Measurements from ENCODE around the gene C16orf92. TPM values are rescaled to one million over a fixed set of nuclear protein-coding genes. Genes with fewer than 3 reads are reported as not detected.
A peak's percentile ranks its signal among the peaks of the same experiment; 100 is the strongest.
"Not testable (repeated sequence)": the region's sequence is repeated elsewhere in the genome, so short reads cannot be mapped to it uniquely, and the experiment has no call there.

Gene C16orf92
- polyA plus RNA-seq, 12 donors, result not detected

DNA sequence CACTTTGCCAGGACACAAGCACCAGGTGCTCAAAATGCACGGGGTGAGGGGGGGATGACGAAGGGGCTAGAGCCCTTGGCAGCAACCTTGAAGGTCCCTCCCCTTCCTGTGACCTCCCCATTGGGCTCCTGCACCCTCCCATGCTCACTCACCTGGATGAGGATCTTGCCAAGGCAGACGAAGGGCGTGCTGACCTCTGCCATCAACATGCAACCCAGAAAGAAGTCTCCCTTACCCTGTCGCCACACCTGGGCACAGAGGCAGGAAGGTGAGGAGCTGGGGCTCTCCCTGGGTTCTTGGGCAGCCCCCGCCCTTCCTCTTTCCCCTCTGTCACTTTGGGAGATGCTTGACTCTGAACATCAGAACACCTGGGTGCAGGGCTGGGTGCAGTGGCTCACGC, 2.6 kb downstream of the C16orf92 start:
- no peak for DNase-seq

DNA sequence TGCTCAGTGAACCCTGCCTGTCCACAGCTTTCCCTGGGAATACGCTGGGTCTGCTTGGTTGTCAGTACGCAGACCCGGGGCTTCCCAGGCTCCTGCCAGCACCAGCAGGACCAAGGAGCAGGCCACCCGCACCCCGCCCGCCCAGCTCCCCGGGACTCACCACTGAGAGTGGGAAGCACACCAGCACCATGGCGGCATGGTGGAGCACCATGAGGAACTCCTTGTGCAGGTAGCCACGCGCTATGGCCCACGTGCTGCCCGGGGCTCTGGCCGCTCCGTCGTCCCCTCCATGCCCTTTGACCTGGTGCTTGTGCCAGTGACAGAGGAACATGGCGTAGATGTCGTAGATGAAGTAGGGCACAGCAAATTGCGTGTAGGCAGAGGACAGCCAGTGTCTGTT, 3.5 kb downstream of the C16orf92 start:
- DNase-seq, result no peak

DNA sequence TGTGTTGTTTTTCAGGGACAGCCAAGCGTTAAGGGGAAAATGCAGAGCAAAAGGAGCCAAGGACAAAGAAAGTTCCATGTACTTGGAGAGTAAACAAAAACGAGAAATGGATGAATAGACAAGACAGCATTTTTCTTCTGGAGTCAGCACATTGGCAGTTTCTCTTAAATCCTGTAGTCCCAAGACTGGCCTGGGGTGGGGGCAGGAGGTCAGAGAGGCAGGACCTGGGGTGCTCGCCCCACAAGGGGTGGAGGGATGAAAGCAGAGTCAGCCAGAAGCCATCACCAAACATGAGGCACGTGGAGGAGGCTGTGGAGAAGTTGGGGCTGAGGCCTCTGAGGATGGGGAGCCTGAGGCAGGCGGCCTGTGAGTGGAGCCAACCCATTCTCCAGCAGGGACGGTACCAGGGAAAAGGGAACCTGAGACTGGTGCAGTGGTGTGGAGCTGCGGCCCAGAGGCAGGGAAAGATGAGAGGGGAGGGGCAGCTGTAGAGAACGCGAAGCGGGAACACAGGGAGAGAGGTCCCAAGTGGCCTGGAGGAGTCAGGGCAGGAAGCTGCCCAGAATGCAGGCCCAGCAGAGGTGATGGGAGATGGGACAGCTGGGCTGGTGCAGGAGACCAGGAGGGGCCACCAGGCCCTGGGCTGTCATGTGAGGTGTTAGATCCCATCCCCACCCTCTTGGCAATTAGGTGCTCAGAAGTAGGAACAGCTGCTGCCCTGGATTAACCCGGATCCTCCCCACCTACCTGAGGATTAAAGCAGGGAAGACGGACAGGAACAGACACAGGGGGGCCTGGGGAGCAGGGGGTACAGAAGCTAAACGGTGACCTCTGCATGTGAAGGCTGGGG, 4.8 kb downstream of the C16orf92 start:
- no peak for DNase-seq

DNA sequence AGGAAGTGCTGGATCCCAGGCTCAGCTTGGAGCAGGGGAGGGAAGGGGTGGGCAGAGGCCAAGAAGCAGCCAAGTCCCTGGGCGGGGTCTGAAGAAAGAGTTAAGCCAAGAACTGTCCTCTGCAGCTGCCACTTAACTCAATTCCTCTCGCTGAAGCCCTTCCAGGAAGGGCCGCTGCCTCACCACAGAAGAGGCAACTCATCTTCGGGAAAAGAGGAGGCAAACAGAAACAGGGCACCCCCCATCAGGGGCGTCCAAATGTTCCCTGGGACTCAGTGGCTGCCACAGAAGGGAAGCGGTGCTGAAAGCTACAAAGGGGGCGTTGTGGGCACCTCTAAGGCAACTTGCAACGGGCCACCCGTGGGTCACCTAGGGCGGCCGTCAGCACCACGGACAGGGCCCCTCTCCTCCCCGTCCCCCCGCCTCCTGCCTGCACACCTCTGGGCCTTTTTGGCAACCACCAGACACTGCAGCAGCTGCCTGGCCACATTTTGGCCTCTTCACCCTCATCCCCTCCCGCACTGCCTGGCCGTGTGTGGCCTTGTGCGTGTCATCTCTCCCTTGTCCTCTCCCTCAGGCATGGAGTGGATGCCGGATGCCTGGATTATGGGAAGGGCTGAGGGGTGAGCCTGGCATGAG, 5.6 kb downstream of the C16orf92 start:
- DNase-seq, result peak; percentile 35

DNA sequence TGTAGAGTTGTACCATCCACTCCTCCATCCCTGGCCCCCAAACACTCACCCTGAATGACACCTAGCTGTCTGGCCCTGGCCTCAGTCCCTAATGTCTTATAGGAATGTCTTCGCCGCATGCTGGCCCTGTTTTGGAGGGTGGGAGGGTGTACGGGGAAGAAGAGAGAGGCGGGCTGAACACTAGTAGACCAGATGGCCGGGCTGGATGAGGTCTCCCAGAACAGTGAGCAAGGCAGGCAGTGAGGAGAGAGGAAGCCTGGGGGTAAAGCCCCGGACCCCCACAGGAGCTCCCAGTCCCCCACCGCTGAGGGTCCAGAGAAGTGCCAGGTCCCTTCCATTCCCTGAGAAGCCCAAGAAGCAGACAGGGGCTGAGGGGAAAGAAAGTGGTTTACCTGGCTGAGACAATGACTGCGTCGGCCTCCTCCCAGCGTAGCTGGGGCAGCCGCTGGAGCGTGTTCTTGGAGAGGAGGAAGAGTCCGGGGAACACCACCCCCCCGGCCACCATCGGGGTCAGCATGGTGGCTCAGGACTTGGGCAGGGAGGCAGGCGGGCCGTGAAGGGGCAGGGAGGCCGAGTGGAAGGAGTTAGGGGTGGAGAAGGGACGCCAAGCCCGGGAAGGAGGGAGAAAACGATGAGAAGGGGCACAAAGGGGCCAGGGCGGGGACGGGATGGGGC, 7.2 kb downstream of the C16orf92 start:
- no peak for DNase-seq

DNA sequence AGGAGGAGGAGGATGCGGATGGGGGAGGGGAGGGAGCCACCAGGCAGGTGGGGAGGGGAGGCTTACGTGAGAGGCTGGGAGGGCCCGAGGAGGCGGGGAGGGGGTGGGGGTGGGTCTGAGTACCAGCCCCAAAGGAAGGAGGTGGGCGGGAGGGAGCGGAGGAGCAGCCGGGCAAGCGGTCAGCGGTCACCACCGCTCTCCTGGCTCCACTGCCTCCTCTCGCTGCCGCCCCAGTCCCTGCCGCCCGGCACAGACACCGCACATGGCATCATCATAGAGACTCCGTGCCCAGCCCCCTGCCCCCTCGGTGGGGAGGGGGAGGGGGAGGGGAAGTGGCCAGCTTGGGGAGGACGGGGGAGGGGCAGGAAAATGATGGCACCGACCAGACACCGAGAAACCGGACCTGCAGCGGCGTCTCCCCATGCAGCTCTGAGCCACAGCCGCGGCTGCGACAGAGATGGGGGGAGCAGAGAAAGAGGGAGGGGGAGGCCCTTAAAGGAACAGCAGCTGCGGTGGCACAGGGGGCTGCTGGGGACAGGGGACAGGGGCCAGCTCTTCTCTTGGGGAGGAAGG, 7.9 kb downstream of the C16orf92 start, which contains the start of gene TLCD3B:
TSS of gene TLCD3B (minus strand) at position 431 of the 573 bp plus-strand sequence. CDS start 744 bp downstream, outside the sequence.
- DNase-seq, result no peak

DNA sequence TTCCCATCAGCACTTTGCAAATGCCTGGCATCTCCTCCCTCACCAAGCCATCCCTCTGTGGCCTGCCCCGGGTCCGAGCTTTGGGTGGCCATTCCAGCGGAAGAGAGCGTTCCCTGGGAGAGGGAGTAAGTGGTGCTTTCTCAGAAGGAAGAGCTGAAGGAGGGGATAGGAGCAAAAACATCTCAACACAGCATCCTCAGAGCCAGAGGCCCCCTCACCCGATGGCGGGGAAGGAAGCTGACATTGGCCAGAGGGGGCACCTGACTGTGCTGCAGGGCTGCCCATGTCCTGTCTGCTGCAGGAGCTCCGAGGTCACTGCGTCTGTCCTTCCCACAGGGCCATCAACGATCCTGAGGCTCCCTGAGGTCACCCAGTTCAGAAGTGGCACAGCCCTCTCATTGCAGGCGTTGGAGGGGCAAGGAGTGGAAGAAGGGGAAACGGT, 8.5 kb downstream of the C16orf92 start:
- no peak for DNase-seq

DNA sequence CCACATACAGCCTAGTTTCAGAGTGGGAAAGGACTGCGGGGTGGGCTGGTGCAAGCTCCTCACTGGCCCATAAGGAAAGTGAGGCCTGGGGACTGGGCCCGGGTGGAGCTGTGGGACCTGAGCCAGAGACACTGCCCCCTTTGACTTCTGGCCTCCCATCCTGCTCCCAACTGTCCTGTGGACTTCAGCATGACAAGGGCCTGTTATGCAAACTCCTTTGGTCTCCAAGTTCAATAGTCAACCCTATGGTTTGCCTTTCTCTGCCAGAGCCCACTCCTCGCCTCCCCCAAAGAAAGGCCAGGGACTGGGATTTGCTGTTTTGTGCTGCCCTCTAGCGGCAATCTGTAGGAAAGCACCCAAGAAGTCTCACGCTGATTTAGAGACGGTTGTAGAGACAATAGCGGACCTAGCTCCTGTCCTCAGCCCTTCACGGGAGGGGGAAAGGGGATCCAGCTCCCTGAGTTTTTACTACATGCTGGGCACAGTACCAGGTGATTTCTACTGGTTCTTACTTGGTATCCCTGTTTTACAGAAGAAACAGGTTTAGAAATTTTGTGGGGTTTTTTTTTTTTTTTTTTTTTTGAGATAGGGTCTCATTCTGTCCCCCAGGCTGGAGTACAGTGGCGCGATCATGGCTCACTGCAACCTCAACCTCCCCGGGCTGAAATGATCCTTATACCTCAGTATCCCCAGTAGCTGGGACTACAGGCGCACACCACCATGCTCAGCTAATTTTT, 9.3 kb downstream of the C16orf92 start:
- DNase-seq, result peak; percentile 38

DNA sequence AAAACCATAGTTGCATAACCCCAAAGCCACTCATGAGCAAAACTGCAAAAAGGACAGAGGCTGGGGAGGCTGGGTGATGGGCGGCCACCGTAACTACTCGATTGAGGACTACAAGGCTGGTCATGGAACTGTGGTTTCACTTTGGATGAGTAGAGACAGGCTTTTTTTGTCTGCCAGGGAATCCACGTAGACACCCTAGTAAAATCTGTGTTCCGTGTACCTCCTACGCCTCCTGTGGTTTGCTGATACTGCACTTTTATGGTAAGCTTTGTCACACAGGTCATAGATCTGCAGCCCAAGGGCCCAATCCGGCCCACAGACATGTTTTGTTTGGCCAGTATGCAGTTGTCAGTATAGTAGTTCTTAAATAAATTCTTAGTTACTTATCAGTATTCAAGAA, 10.3 kb downstream of the C16orf92 start:
- no peak for DNase-seq

DNA sequence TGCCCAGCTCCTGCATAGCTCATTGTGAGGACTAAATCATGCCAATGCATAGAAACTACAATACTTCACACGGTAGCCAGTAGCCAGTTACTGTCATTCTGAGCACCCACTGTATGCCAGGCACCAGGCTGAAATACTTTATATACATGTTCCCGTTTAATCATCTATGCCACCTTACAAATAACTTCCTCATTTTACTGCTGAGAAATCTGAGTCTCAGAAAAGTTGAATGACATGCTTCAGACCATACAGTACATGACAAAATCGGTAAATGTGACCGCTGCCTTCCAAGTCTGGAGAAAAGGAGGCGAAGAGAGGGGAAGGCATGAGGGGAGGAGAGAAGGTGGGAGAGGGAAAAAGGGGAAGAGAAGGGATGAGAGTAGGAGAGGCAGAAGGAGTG, 17.2 kb downstream of the C16orf92 start:
- DNase-seq, result no peak

DNA sequence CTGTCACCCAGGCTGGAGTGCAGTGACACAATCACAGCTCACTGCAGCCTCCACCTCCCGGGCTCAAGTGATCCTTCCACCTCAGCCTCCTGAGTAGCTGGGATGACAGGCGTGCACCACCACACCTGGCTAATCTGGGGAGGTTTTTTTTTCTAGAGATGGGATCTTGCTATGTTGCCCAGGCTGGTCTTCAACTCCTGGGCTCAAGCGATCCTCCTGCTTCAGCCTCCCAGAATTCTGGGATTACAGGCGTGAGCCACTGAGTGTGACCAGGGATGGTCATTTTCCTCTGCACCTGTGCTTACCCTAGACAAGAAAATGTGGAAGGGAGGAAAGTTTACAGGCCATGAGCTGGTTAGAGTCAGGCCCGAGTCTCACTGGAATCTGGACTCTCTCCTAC, 17.7 kb downstream of the C16orf92 start:
- not testable (repeated sequence) for DNase-seq

DNA sequence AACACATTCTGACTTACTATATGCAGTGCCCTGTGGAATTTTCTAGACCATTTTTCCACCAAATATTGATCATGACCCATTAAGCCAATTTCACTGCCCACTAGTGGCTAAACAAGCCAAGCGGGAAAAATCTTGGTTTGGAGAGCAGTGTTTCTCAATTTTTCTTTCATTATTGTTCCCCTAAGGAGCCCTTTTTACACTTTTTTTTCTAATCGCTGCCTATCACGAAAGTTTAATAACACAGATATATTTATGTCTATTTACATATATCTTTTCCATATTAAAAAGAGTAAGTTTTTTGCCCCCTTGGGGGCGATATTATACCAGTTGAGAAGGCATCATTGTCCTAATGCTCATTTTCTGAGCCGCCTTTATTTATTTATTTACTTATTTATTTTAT, 18.8 kb downstream of the C16orf92 start:
- peak; percentile 35 for DNase-seq

DNA sequence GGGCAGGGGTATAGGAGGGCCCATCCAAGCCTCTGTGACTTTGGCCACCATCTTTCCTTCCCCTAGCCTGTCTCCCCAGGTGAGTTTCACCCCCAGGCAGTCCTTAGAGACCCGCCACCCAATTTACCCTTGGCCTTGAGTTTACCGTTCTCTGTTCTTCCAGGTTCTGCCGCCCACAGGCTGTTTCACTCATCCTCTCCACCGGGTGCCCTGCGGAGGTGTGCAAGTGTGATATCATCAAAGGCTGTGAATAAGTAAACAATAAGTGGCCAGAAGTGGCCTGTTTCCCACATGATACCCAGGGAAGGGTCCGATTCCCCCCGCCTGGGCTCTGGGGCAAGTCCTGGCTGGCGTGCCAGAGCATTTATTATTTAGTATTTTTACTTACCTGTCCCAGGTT, 23.2 kb downstream of the C16orf92 start:
- DNase-seq, result no peak

DNA sequence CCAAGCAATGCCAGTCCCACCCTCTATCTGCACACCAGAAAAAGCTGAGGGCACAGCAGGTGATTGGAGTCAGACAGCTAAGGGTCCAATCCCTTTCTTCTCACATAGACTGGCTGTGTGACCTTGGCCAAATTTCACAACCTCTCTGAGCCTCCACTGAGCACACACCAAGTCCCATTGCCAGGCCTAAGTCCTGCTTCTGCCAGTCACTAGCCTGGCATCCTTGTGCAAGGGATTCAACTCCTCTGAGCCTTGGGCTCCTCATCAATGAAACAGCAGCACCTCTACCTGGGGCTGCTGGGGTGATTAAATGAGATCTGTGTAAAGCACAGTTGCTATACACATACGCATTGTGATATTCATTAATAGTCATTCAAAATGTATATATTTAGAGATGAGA, 23.6 kb downstream of the C16orf92 start:
- DNase-seq, result no peak

DNA sequence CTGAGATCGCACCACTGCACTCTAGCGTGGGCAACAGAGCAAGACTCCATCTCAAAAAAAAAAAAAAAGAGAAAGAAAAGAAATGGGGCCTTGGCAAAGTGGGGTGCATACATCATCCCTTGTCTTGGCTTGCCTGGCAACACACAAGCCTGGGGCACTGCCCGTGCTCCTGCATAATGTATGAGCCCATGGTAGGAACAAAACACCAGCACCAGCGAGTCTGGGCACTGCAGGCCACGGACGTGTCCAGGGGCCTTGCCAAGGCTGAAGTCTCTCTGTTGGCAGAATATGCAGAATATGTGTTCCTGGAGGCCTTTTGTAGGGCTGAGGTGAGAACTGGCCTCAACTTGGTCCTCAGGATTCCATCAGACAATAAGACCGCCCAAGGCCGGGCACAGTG, 26.9 kb downstream of the C16orf92 start:
- DNase-seq, result no peak

DNA sequence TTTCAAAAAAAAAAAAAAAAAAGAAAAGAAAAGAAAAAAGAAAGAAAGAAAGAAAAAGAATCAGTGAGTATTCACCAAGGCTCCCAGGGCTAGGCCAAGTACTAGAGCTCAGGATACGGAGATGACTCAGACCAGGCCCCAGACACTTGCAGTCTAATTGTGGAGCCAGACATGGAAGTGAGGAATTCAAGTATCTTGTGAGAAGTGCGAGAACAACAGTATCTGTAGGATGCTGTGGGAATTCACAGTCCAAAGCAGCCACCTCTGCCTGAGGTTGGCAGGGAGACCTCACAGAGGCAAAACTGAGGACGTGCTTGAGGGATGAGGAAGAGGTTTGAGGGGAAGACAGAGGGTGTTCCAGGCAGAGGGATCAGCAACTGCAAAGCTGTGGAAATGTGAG, 28.5 kb downstream of the C16orf92 start:
- DNase-seq, result no peak

DNA sequence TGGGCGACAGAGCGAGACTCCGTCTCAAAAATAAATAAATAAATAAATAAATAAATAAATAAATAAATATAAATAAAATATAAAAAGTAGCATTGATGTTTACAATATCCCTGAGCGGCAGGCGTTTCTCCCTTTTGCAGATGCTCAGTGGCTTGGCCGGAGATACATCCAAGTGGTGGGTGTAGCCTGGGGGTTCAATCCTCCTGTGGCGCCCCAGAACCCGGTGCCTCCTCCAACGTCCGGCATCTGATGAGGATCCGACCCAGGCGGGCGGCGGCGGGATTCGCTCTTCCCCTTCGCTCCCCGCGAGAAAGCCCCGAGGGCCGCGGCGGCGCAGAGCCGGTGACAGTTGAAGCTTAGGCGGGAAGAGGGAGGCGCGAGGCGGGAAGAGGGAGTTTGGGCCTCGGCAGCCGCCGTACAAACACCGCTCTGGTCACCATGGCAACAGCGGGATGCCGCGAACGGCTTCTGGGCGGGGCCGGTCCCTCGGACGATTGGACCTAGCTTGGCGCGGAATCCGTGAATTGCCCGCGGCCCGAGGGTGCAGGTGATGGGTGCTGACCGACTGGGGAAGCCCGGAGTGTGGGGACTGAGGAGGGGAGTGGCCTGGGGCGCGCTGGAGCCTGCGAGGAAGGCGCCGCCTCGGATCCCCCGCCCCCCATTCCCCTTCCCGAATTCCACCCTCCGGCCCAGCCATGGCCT, 29.8 kb downstream of the C16orf92 start:
- peak; percentile 93 for DNase-seq

DNA sequence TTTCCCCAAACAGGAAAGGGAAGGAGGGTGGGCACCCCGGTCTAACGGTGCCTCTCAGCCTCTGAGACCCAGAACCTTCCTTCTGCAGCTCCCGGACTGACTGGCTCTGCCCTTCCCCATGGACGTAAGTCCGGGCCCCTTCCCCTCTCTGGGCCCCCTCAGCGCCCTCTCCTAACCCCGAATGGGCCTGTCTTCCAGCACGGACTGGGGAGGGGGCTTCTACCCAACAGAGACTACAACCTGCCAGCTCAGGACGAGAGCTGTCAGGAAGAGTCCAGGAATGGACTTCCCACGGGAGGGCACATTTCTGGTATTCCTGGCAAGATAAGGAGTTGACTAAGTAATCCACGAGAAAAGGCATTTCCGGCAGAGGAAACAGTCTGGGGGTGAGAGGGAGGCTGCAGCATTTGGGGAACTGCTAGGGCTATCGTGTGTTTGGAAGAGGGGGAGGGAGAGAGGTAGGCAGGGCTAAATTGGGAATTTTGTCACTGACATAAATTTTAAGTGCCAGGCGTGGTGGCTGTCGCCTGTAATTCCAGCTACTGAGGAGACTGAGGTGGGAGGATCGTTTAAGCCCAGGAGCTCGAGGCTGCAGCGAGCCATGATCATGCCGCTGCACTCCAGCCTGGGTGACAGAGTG, 30.5 kb downstream of the C16orf92 start:
- DNase-seq, result no peak

DNA sequence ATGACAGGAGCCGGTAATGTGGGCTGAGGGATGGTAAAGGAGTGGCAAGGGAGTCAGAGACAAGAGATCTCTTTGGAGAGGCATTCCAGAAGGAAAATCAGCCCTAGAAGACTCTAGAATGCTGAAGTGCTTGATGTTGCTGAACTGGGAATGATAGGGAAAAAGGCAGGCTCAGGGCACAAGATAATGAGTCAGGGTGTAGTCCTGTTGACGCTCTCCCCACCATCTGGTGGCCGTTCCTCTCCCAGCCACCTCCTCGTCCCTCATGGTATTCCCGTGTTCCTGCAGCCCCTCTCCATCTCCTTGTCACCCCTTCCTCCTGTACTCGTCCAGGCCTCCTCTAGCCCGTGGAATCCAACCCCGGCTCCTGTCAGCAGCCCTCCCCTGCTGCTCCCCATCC, 31.5 kb downstream of the C16orf92 start:
- no peak for DNase-seq

DNA sequence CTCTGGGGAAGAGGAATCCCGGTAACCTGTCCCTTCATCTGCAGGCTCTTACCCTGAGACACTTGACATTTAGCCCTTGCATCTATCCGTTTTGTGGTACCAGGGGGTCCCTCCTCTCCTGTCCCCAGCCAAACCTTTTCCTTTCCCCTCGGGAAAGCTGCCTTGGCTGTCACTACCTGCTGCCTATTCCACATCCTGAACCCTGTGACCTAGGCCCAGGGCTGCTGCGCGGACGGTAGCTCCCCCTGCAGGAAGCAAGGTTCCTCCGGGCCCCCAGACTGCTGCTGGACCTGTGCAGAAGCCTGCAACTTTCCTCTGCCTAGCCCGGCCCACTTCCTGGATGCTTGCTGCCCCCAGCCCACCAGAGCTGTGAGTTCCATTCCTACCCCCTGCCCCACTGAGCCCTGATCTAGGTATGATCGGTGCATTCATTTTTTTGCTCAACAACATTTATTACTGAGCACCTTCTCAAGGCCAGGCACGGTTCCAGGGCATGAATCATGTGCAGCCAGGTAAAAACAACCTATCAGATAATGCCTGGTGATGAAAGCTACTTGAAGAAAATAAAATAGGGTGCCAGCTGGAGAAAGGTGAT, 32.1 kb downstream of the C16orf92 start:
- no peak for DNase-seq
